GM23248 (cell line): Measurements from ENCODE around the gene FFAR2. TPM values are rescaled to one million over a fixed set of nuclear protein-coding genes. Genes with fewer than 3 reads are reported as not detected.

Experiments used
- DNase-seq: peaks from one replicate; pipeline ENCODE4 v3.0.0-alpha.2; 2015
- H2AFZ ChIP-seq: fragments of 200-600 bp; sonication (generic); 2 replicates; pipeline ENCODE4 v1.6.1; 2016; ENCODE audit warnings: antibody characterized with exemption
- H3F3A ChIP-seq: fragments of 200-600 bp; sonication (generic); 2 replicates; pipeline ENCODE4 v1.6.1; 2016; ENCODE audit warnings: mild to moderate bottlenecking, antibody characterized with exemption, mixed run types; ENCODE audit not compliant: insufficient read depth
- H3K27ac ChIP-seq: fragments of 200-600 bp; sonication (generic); 2 replicates; pipeline ENCODE4 v1.5.1; 2016; ENCODE audit warnings: mild to moderate bottlenecking
- H3K27me3 ChIP-seq: fragments of 200-600 bp; sonication (generic); replicated peaks from 2 replicates; pipeline ENCODE4 v1.6.1; 2016; ENCODE audit warnings: mild to moderate bottlenecking; ENCODE audit not compliant: insufficient read depth
- H3K36me3 ChIP-seq: fragments of 200-600 bp; sonication (generic); 2 replicates; pipeline ENCODE4 v1.6.1; 2016; ENCODE audit warnings: low read depth, mild to moderate bottlenecking
- H3K4me1 ChIP-seq: fragments of 200-600 bp; sonication (generic); 2 replicates; pipeline ENCODE4 v1.6.1; 2016; ENCODE audit warnings: mild to moderate bottlenecking; ENCODE audit not compliant: insufficient read depth
- H3K4me2 ChIP-seq: fragments of 200-600 bp; sonication (generic); one replicate; pipeline ENCODE4 v1.6.1; 2016; ENCODE audit warnings: mild to moderate bottlenecking; ENCODE audit not compliant: unreplicated experiment
- H3K4me3 ChIP-seq: fragments of 200-600 bp; sonication (generic); 2 replicates; pipeline ENCODE4 v1.5.1; 2016; ENCODE audit warnings: mild to moderate bottlenecking
- H3K79me2 ChIP-seq: fragments of 200-600 bp; sonication (generic); 2 replicates; pipeline ENCODE4 v1.6.1; 2016; ENCODE audit warnings: mild to moderate bottlenecking; ENCODE audit not compliant: insufficient read depth
- H3K9ac ChIP-seq: fragments of 200-600 bp; sonication (generic); 2 replicates; pipeline ENCODE4 v1.6.1; 2016; ENCODE audit warnings: mild to moderate bottlenecking
- H3K9me2 ChIP-seq: fragments of 200-600 bp; sonication (generic); 2 replicates; pipeline ENCODE4 v1.6.1; 2016; ENCODE audit warnings: mixed run types, mild to moderate bottlenecking, moderate library complexity; ENCODE audit not compliant: insufficient read depth
- H3K9me3 ChIP-seq: fragments of 200-600 bp; sonication (generic); one replicate; pipeline ENCODE4 v1.6.1; 2017; ENCODE audit warnings: low read depth
- H4K20me1 ChIP-seq: fragments of 200-600 bp; sonication (generic); 2 replicates; pipeline ENCODE4 v1.6.0; 2016; ENCODE audit not compliant: insufficient read depth
- EZH2 ChIP-seq: fragments of 200-600 bp; sonication (generic); IDR thresholded peaks from 2 replicates; pipeline ENCODE4 v1.6.1; 2018; ENCODE audit warnings: antibody characterized with exemption, mild to moderate bottlenecking; ENCODE audit not compliant: insufficient read depth, poor library complexity, severe bottlenecking
- EZH2phosphoT487 ChIP-seq: fragments of 200-600 bp; sonication (generic); IDR thresholded peaks from 2 replicates; pipeline ENCODE4 v1.6.1; 2018; ENCODE audit warnings: antibody characterized with exemption, moderate library complexity, mild to moderate bottlenecking, low read depth; ENCODE audit not compliant: insufficient read depth
- WGBS, 2 experiments: methylation state at CpG; one replicate each; pipeline ENCODE4 v1.1.6; 2015 to 2017; ENCODE audit warnings: low lambda C conversion rate in 2 of 2, low coverage in 1 of 2; ENCODE audit errors: missing lambda C conversion rate in 2 of 2; 5-methylcytosine and 5-hydroxymethylcytosine counted together
- in situ Hi-C: fragments of 300-500 bp; cut with MboI; formaldehyde crosslinking; loops from 2 replicates; pipeline ENCODE4 v1.15.0; 2020
- polyA plus RNA-seq: library from polyadenylated mRNA; unstranded; fragments of >200 nt; fragmentation: Nextera tagmentation; extraction: Ambion mirVana; gene quantifications from 2 replicates; pipeline ENCODE4 v1.2.1, GENCODE V29; 2016
- total RNA-seq: library from RNA; depleted of rRNA; stranded (reverse); fragments of >200 nt; shearing (Covaris generic); gene quantifications from 2 replicates; pipeline ENCODE4 v1.2.3, GENCODE V29; 2014

The FFAR2 gene
- total and polyA plus RNA-seq, 2 experiments from 2014 or later = not detected

GRCh38 chr19:35458192-35458591 is 10.1 kb downstream of the FFAR2 start:
- no peaks in the 10 kb centered on the region for H3K9me3 ChIP-seq
- in situ Hi-C loops = no loop called here
- no peak overlapping the region for H3K4me3 ChIP-seq
- no peaks in the 10 kb centered on the region for H3K36me3 ChIP-seq
- no peak overlapping the region for H3K27ac ChIP-seq
- no peak overlapping the region for H2AFZ ChIP-seq
- no peaks in the 10 kb centered on the region for H3K9me2 ChIP-seq
- 17 to 28% methylated on average over 1 of the region's 1 CpG for WGBS, 2 experiments
- H4K20me1 ChIP-seq = no peaks in the 10 kb centered on the region
- H3K4me2 ChIP-seq = no peak overlapping the region
- no peak for DNase-seq
- no peak for TF ChIP-seq EZH2phosphoT487
- no peak for TF ChIP-seq EZH2
- H3K4me1 ChIP-seq = no peaks in the 10 kb centered on the region
- no peaks in the 10 kb centered on the region for H3K79me2 ChIP-seq
- no peak overlapping the region for H3K9ac ChIP-seq
- H3F3A ChIP-seq = no peaks in the 10 kb centered on the region
- H3K27me3 ChIP-seq = peaks cover 6% of the 10 kb centered on the region; the same call in 1 of the 2 replicates

- Histone ChIP-seq H3K27ac (no peak overlapping the region), H3K27me3 (no peaks in the 10 kb centered on the region), H3K9me3 (no peaks in the 10 kb centered on the region), H3K4me2 (no peak overlapping the region), H2AFZ (no peak overlapping the region), H3F3A (no peaks in the 10 kb centered on the region), H3K9ac (no peak overlapping the region), H3K9me2 (no peaks in the 10 kb centered on the region), H4K20me1 (no peaks in the 10 kb centered on the region), H3K79me2 (no peaks in the 10 kb centered on the region), H3K36me3 (no peaks in the 10 kb centered on the region), H3K4me1 (no peaks in the 10 kb centered on the region), H3K4me3 (no peak overlapping the region)
- DNase-seq = no peak
- TF ChIP-seq EZH2 (no peak), EZH2phosphoT487 (no peak)
- WGBS, 2 experiments = 39 to 44% methylated on average over 10 of the region's 10 CpGs
- in situ Hi-C loops = no loop called here
These were observed 10.8 kb downstream of the FFAR2 start for GRCh38 chr19:35458731-35459391.

GRCh38 chr19:35459414-35460082 is 11.5 kb downstream of the FFAR2 start:
- no peaks in the 10 kb centered on the region for H3K9me2 ChIP-seq
- no peak overlapping the region for H3K4me3 ChIP-seq
- H3K4me2 ChIP-seq = no peak overlapping the region
- no peaks in the 10 kb centered on the region for H3K4me1 ChIP-seq
- WGBS, 2 experiments = 56 to 61% methylated on average over 14 of the region's 14 CpGs
- no peak overlapping the region for H3K27ac ChIP-seq
- H3K36me3 ChIP-seq = no peaks in the 10 kb centered on the region
- H3K27me3 ChIP-seq = no peaks in the 10 kb centered on the region
- no peak overlapping the region for H2AFZ ChIP-seq
- H3K9me3 ChIP-seq = no peaks in the 10 kb centered on the region
- in situ Hi-C loops = no loop called here
- no peak overlapping the region for H3K9ac ChIP-seq
- no peaks in the 10 kb centered on the region for H4K20me1 ChIP-seq
- no peak for DNase-seq
- H3K79me2 ChIP-seq = no peaks in the 10 kb centered on the region
- H3F3A ChIP-seq = no peaks in the 10 kb centered on the region
- TF ChIP-seq EZH2 (no peak), EZH2phosphoT487 (no peak)

- H3K79me2 ChIP-seq = no peaks in the 10 kb centered on the region
- no peaks in the 10 kb centered on the region for H3K4me1 ChIP-seq
- no peaks in the 10 kb centered on the region for H3F3A ChIP-seq
- H3K4me2 ChIP-seq = no peak overlapping the region
- no peak for DNase-seq
- H3K27ac ChIP-seq = no peak overlapping the region
- no peaks in the 10 kb centered on the region for H3K9me2 ChIP-seq
- no peaks in the 10 kb centered on the region for H3K36me3 ChIP-seq
- peaks cover 8% of the 10 kb centered on the region for H3K27me3 ChIP-seq
- H4K20me1 ChIP-seq = no peaks in the 10 kb centered on the region
- H3K9ac ChIP-seq = no peak overlapping the region
- no peak overlapping the region for H3K4me3 ChIP-seq
- TF ChIP-seq EZH2 (no peak), EZH2phosphoT487 (no peak)
- H2AFZ ChIP-seq = no peak overlapping the region
- no peaks in the 10 kb centered on the region for H3K9me3 ChIP-seq
- in situ Hi-C loops = no loop called here
- WGBS, 2 experiments = 78 to 79% methylated on average over 10 of the region's 10 CpGs
These were observed 12.6 kb downstream of the FFAR2 start for GRCh38 chr19:35460608-35461007.
